GM03348 (cell line): ENCODE data around the gene PADI6.
A peak's percentile ranks its signal among the peaks of the same experiment; 100 is the strongest.

Source experiments
- DNase-seq: peaks from one replicate; pipeline ENCODE4 v3.0.0; 2012; ENCODE audit warnings: low spot score

Gene PADI6

GRCh38 chr1:17356387-17357026, 15.5 kb upstream of the PADI6 start:
- DNase-seq = no peak

GRCh38 chr1:17358557-17358956, 13.4 kb upstream of the PADI6 start:
- DNase-seq = no peak

- DNase-seq = no peak
These were observed 13.0 kb upstream of the PADI6 start for GRCh38 chr1:17359031-17359430.

- DNase-seq = no peak
These were observed 12.2 kb upstream of the PADI6 start for GRCh38 chr1:17359808-17360207.

GRCh38 chr1:17360272-17360956, 11.6 kb upstream of the PADI6 start:
- no peak for DNase-seq

GRCh38 chr1:17361687-17362086, 10.3 kb upstream of the PADI6 start:
- no peak for DNase-seq

- no peak for DNase-seq
These were observed 8.6 kb upstream of the PADI6 start for GRCh38 chr1:17363351-17363750.

GRCh38 chr1:17363771-17364170, 8.2 kb upstream of the PADI6 start:
- no peak for DNase-seq

GRCh38 chr1:17365293-17365692, 6.7 kb upstream of the PADI6 start:
- DNase-seq = no peak

- DNase-seq = peak; percentile 37
These were observed 2.5 kb upstream of the PADI6 start for GRCh38 chr1:17369466-17369865.

- no peak for DNase-seq
These were observed 1.4 kb upstream of the PADI6 start for GRCh38 chr1:17370618-17371017.

GRCh38 chr1:17372955-17373354, 959 bp downstream of the PADI6 start:
- DNase-seq = no peak

- DNase-seq = no peak
These were observed 3.7 kb downstream of the PADI6 start for GRCh38 chr1:17375651-17376050.

- DNase-seq = no peak
These were observed 5.4 kb downstream of the PADI6 start for GRCh38 chr1:17377325-17377953.

GRCh38 chr1:17381161-17381560, 9.2 kb downstream of the PADI6 start:
- no peak for DNase-seq

GRCh38 chr1:17392199-17392740, 20.3 kb downstream of the PADI6 start:
- DNase-seq = no peak

GRCh38 chr1:17393230-17393629, 21.2 kb downstream of the PADI6 start:
- DNase-seq = no peak

- no peak for DNase-seq
These were observed 26.1 kb downstream of the PADI6 start for GRCh38 chr1:17397910-17398695.

- DNase-seq = no peak
These were observed 28.8 kb downstream of the PADI6 start for GRCh38 chr1:17400725-17401341.

GRCh38 chr1:17401841-17402240, 29.8 kb downstream of the PADI6 start:
- no peak for DNase-seq

- DNase-seq = no peak
These were observed 31.1 kb downstream of the PADI6 start for GRCh38 chr1:17403081-17403480.
